ENCODE measurements around the gene LY6G6D. TPM values are rescaled to one million over a fixed set of nuclear protein-coding genes. Genes with fewer than 3 reads are reported as not detected.

The LY6G6D gene
- total RNA-seq, 1 donor from 2014 or later, result not detected

GRCh38 chr6:31717499-31718222 is 2.5 kb downstream of the LY6G6D start:
- H3K4me3 Mint-ChIP-seq (ENCODE audit: unreplicated experiment), result no peak overlapping the region
- no peaks in the 10 kb centered on the region for H3K36me3 Mint-ChIP-seq (ENCODE audit: low read depth)
- TF ChIP-seq, protein P1, sequence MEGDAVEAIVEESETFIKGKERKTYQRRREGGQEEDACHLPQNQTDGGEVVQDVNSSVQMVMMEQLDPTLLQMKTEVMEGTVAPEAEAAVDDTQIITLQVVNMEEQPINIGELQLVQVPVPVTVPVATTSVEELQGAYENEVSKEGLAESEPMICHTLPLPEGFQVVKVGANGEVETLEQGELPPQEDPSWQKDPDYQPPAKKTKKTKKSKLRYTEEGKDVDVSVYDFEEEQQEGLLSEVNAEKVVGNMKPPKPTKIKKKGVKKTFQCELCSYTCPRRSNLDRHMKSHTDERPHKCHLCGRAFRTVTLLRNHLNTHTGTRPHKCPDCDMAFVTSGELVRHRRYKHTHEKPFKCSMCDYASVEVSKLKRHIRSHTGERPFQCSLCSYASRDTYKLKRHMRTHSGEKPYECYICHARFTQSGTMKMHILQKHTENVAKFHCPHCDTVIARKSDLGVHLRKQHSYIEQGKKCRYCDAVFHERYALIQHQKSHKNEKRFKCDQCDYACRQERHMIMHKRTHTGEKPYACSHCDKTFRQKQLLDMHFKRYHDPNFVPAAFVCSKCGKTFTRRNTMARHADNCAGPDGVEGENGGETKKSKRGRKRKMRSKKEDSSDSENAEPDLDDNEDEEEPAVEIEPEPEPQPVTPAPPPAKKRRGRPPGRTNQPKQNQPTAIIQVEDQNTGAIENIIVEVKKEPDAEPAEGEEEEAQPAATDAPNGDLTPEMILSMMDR (IDR thresholded peaks at IDR 0.05), result no peak
- no peak for DNase-seq (ENCODE audit: low spot score)
- peaks cover under 1% of the 10 kb centered on the region for H3K27me3 Mint-ChIP-seq (ENCODE audit: low read depth)
- H3K4me1 Mint-ChIP-seq (ENCODE audit: low read depth), result no peaks in the 10 kb centered on the region
- H3K9me3 Mint-ChIP-seq (ENCODE audit: low read depth), result no peaks in the 10 kb centered on the region
- no peak overlapping the region for H3K27ac Mint-ChIP-seq (ENCODE audit: unreplicated experiment)

GRCh38 chr6:31718265-31718664 is 3.1 kb downstream of the LY6G6D start:
- Mint-ChIP-seq H3K9me3 (ENCODE audit: low read depth) (no peaks in the 10 kb centered on the region), H3K27ac (ENCODE audit: unreplicated experiment) (no peak overlapping the region), H3K36me3 (ENCODE audit: low read depth) (no peaks in the 10 kb centered on the region), H3K4me1 (ENCODE audit: low read depth) (no peaks in the 10 kb centered on the region), H3K27me3 (ENCODE audit: low read depth) (no peaks in the 10 kb centered on the region), H3K4me3 (ENCODE audit: unreplicated experiment) (no peak overlapping the region)
- DNase-seq (ENCODE audit: low spot score), result no peak
- TF ChIP-seq, protein P1 (IDR thresholded peaks at IDR 0.05), result no peak

DNA sequence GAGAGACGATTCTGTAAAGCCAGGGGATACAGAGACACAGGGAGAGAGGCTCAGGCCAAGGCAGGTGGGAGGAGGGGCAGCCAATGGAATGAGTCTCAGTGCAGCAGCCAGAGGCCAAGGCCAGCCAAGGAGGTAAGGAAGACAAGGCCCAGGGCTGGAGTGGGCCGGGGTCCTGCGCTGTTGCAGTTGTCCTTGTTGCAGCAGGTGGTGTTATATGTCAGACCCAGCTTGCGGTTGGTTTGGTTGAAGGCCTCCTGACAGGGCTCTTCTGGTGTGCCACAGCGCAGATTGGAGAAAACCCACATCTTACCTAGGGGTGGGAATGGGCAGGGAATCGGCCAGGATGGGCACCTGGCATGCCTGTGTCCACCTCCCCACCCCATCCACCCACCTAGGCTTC is 3.9 kb downstream of the LY6G6D start:
- no peak for DNase-seq (ENCODE audit: low spot score)
- Mint-ChIP-seq H3K36me3 (ENCODE audit: low read depth) (no peaks in the 10 kb centered on the region), H3K4me1 (ENCODE audit: low read depth) (no peaks in the 10 kb centered on the region), H3K4me3 (ENCODE audit: unreplicated experiment) (no peak overlapping the region), H3K27ac (ENCODE audit: unreplicated experiment) (no peak overlapping the region), H3K27me3 (ENCODE audit: low read depth) (no peaks in the 10 kb centered on the region), H3K9me3 (ENCODE audit: low read depth) (no peaks in the 10 kb centered on the region)
- TF ChIP-seq, protein P1 (IDR thresholded peaks at IDR 0.05), result no peak

DNA sequence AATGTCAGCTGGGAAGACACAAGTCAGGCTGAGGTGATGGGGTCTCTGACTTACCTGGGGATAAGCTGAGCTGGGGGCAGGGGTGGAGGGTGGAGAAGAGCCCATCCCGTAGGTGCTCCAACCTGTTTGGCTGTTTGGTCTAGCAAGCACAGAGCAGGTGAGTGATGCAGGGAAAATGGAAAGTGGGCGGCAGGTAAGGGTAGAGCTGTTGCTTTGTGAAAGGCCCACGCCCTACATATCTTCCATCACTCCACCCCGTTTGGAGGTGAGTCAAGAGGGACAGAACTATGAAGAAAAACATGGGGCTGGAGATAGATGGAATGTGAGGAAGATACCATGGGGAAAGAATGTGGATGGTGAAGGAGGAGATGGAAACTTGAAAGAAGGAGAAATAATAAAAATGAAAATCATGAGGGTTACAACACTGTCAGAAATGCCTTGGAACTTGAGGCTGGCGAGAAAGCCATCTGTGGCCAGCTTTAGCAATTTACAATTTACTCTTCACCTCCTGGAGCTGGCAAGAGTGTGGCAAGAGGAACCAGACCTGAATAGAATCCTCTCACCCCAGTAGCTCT is 5.1 kb downstream of the LY6G6D start:
- no peak overlapping the region for H3K27ac Mint-ChIP-seq (ENCODE audit: unreplicated experiment)
- TF ChIP-seq, protein P1 (IDR thresholded peaks at IDR 0.05), result no peak
- H3K27me3 Mint-ChIP-seq (ENCODE audit: low read depth), result no peaks in the 10 kb centered on the region
- peaks cover 2% of the 10 kb centered on the region for H3K36me3 Mint-ChIP-seq (ENCODE audit: low read depth)
- no peak overlapping the region for H3K4me3 Mint-ChIP-seq (ENCODE audit: unreplicated experiment)
- H3K9me3 Mint-ChIP-seq (ENCODE audit: low read depth), result no peaks in the 10 kb centered on the region
- DNase-seq (ENCODE audit: low spot score), result no peak
- no peaks in the 10 kb centered on the region for H3K4me1 Mint-ChIP-seq (ENCODE audit: low read depth)

DNA sequence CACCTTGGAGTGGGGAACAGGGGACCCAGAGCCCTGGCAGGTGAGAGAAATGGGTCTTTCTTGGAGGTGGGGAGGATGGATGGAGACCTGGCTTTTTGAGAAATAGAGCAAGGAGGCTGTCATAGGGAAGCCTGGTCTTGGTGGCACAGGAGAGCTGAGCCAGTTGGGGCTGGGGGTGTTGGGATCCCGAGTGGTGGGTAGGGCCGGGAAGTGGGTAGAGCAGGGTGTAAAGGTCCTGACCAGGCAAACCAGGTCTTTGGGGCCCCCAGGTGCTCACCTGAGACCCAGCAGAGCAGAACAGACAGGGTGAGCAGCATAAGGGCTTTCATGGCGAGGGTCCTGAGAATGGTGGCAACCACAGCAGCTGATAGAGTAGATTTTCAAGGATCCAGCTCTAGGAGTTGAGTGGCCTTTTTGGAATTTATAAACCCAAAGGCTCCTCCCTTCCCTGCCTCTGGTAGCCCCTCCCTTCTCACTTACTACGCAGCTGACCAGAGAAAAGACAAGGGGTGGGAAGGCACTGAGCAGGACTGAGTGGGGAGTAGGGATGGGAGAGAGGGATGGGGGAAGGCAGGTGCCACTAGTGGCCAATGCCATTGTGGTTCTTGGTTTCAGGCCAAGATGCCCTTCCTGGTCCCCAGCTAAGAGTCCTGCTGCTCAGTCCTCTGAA is 6.3 kb downstream of the LY6G6D start, which contains the start of gene LY6G6C:
Gene LY6G6C (minus strand): TSS at position 396 of the 670 bp plus-strand sequence. CDS start 67 bp downstream, at position 329.
- no peaks in the 10 kb centered on the region for H3K9me3 Mint-ChIP-seq (ENCODE audit: low read depth)
- TF ChIP-seq, protein P1 (IDR thresholded peaks at IDR 0.05), result no peak
- DNase-seq (ENCODE audit: low spot score), result no peak
- H3K4me1 Mint-ChIP-seq (ENCODE audit: low read depth), result no peaks in the 10 kb centered on the region
- H3K36me3 Mint-ChIP-seq (ENCODE audit: low read depth), result peaks cover 11% of the 10 kb centered on the region
- no peak within 1 kb of the TSS for H3K4me3 Mint-ChIP-seq (ENCODE audit: unreplicated experiment)
- no peak within 1 kb of the TSS for H3K27ac Mint-ChIP-seq (ENCODE audit: unreplicated experiment)
- H3K27me3 Mint-ChIP-seq (ENCODE audit: low read depth), result no peaks in the 10 kb centered on the region

All from chondrocyte (in vitro differentiated cells).